MCF 10A (cell line): ENCODE data around the gene PRPF40B. TPM values are rescaled to one million over a fixed set of nuclear protein-coding genes. Genes with fewer than 3 reads are reported as not detected.

Experiments
- BruUV-seq: library from RNA; stranded (reverse); fragments of 400-500 nt; replicated peaks from 2 replicates; lab custom pipeline; 2021; lab: Mats Ljungman, UMichigan
- CTCF ChIA-PET: fragments of 300-600 bp; sonication (Branson Sonifier 250); formaldehyde crosslinking; extraction: SDS; loops from one replicate; lab custom pipeline; 2021; ENCODE audit warnings: antibody characterized with exemption, inconsistent platforms; lab: Yijun Ruan, JAX
- POLR2A ChIA-PET: fragments of 300-600, 350-650 bp; sonication (Branson Sonifier 250); formaldehyde crosslinking; extraction: SDS; loops from one replicate; lab custom pipeline; 2020; ENCODE audit warnings: antibody characterized with exemption, inconsistent platforms; lab: Yijun Ruan, JAX
- DNase-seq: peaks from one replicate; pipeline ENCODE4 v3.0.0-alpha.2; 2018; ENCODE audit not compliant: unreplicated experiment
- H3K27ac Mint-ChIP-seq: one replicate; pipeline ENCODE4 v1.8.0; 2022; ENCODE audit warnings: mild to moderate bottlenecking, low read depth, mixed read lengths; ENCODE audit not compliant: unreplicated experiment
- H3K27me3 Mint-ChIP-seq: one replicate; pipeline ENCODE4 v1.8.0; 2022; ENCODE audit warnings: mixed read lengths; ENCODE audit not compliant: insufficient read depth, unreplicated experiment
- H3K36me3 Mint-ChIP-seq: one replicate; pipeline ENCODE4 v1.8.0; 2022; ENCODE audit warnings: mild to moderate bottlenecking, moderate library complexity, mixed read lengths; ENCODE audit not compliant: insufficient read depth, unreplicated experiment
- H3K4me1 Mint-ChIP-seq: one replicate; pipeline ENCODE4 v1.8.0; 2022; ENCODE audit warnings: mixed read lengths; ENCODE audit not compliant: insufficient read depth, unreplicated experiment
- H3K4me3 Mint-ChIP-seq: one replicate; pipeline ENCODE4 v1.8.0; 2022; ENCODE audit warnings: mild to moderate bottlenecking, moderate library complexity, mixed read lengths; ENCODE audit not compliant: unreplicated experiment
- H3K9me3 Mint-ChIP-seq: one replicate; pipeline ENCODE4 v1.8.0; 2022; ENCODE audit warnings: mixed read lengths; ENCODE audit not compliant: unreplicated experiment
- CTCF ChIP-seq: fragments of 200-600 bp; IDR thresholded peaks from one replicate; pipeline ENCODE4 v1.8.0; 2022; ENCODE audit warnings: antibody characterized with exemption, mild to moderate bottlenecking; ENCODE audit not compliant: unreplicated experiment
- intact Hi-C: fragments of 100-400 bp; cut with micrococcal nuclease; formaldehyde crosslinking; loops from 2 replicates; pipeline ENCODE4 v1.14.1; 2022
- total RNA-seq: library from RNA; stranded (reverse); gene quantifications from 2 replicates; pipeline ENCODE4 v1.2.3, GENCODE V29; 2022

PRPF40B gene
- total RNA-seq, 1 experiment from 2014 or later = 48.5 TPM

- ChIA-PET CTCF (interaction anchor here (0.6 kb wide), 1 partner anchor 681 kb away, joined by 3 read pairs; no protein-coding TSS in a partner anchor), POLR2A (interaction anchor here (0.7 kb wide), 1 partner anchor 1516 kb away, joined by 3 read pairs; no protein-coding TSS in a partner anchor)
- no TSS peak for BruUV-seq
- no peaks in the 10 kb centered on the region for H3K9me3 Mint-ChIP-seq
- intact Hi-C loops = no loop called here
- DNase-seq = no peak
- peaks cover 13% of the 10 kb centered on the region for H3K27me3 Mint-ChIP-seq
- peaks cover 5% of the 10 kb centered on the region for H3K4me1 Mint-ChIP-seq
- H3K27ac Mint-ChIP-seq = no peak overlapping the region
- TF ChIP-seq CTCF = no peak
- H3K36me3 Mint-ChIP-seq = no peaks in the 10 kb centered on the region
- H3K4me3 Mint-ChIP-seq = no peak overlapping the region
Observed at GRCh38 chr12:49659753-49660152, 36.4 kb downstream of the PRPF40B start.

- intact Hi-C loops = no loop called here
- no peaks in the 10 kb centered on the region for H3K36me3 Mint-ChIP-seq
- TF ChIP-seq CTCF = no peak
- BruUV-seq = no TSS peak
- H3K27ac Mint-ChIP-seq = no peak overlapping the region
- peaks cover 10% of the 10 kb centered on the region for H3K4me1 Mint-ChIP-seq
- H3K9me3 Mint-ChIP-seq = no peaks in the 10 kb centered on the region
- ChIA-PET POLR2A (no interaction called here), CTCF (interaction anchor here (0.7 kb wide), 1 partner anchor 623 kb away, joined by 3 read pairs; no protein-coding TSS in a partner anchor)
- peaks cover 13% of the 10 kb centered on the region for H3K27me3 Mint-ChIP-seq
- no peak for DNase-seq
- H3K4me3 Mint-ChIP-seq = no peak overlapping the region
Observed at GRCh38 chr12:49661191-49661590, 37.8 kb downstream of the PRPF40B start.

GRCh38 chr12:49661746-49662145, 38.4 kb downstream of the PRPF40B start:
- CTCF ChIA-PET = interaction anchor here (0.7 kb wide), 1 partner anchor 624 kb away, joined by 3 read pairs; no protein-coding TSS in a partner anchor
- no peak overlapping the region for H3K27ac Mint-ChIP-seq
- DNase-seq = no peak
- intact Hi-C loops = no loop called here
- H3K9me3 Mint-ChIP-seq = no peaks in the 10 kb centered on the region
- H3K36me3 Mint-ChIP-seq = no peaks in the 10 kb centered on the region
- peaks cover 13% of the 10 kb centered on the region for H3K27me3 Mint-ChIP-seq
- peaks cover 10% of the 10 kb centered on the region for H3K4me1 Mint-ChIP-seq
- BruUV-seq = no TSS peak
- H3K4me3 Mint-ChIP-seq = no peak overlapping the region
- no peak for TF ChIP-seq CTCF
- POLR2A ChIA-PET = no interaction called here

- Mint-ChIP-seq H3K4me1 (peaks cover 10% of the 10 kb centered on the region), H3K27ac (no peak overlapping the region), H3K27me3 (peaks cover 3% of the 10 kb centered on the region), H3K36me3 (peaks cover 3% of the 10 kb centered on the region), H3K9me3 (no peaks in the 10 kb centered on the region), H3K4me3 (no peak overlapping the region)
- ChIA-PET CTCF (interaction anchor here (0.7 kb wide), 1 partner anchor 42 kb away, joined by 3 read pairs; no protein-coding TSS in a partner anchor), POLR2A (interaction anchor here (0.7 to 1.2 kb wide), 2 partner anchors 14 to 20 kb away, joined by 3 read pairs; no protein-coding TSS in a partner anchor)
- DNase-seq = peak; percentile 59
- intact Hi-C loops = no loop called here
- no peak for TF ChIP-seq CTCF
- BruUV-seq = no TSS peak
Observed at GRCh38 chr12:49662998-49663843, 39.9 kb downstream of the PRPF40B start.
